Neural cell (in vitro differentiated cells): ENCODE measurements around the gene BET1L. TPM values are rescaled to one million over a fixed set of nuclear protein-coding genes. Genes with fewer than 3 reads are reported as not detected.

Source experiments
- H2AFZ ChIP-seq: fragments of 200-600, 300-800 bp; sonication (generic), shearing (Covaris generic); 2 replicates; pipeline ENCODE4 v1.6.0; 2014; ENCODE audit warnings: low read depth, mild to moderate bottlenecking, antibody characterized with exemption, low read length, moderate library complexity
- H3F3A ChIP-seq: fragments of 200-600 bp; shearing (Covaris generic); 2 replicates; pipeline ENCODE4 v1.6.1; 2016; ENCODE audit warnings: mild to moderate bottlenecking, moderate library complexity, mixed read lengths, antibody characterized with exemption, low read length; ENCODE audit not compliant: insufficient read depth, poor library complexity, severe bottlenecking
- H3K27ac ChIP-seq: fragments of 200-600, 300-800 bp; sonication (generic), shearing (Covaris generic); 2 replicates; pipeline ENCODE4 v1.5.1; 2014; ENCODE audit warnings: mild to moderate bottlenecking, low read length, moderate library complexity
- H3K27me3 ChIP-seq: fragments of 300-800, 200-600 bp; sonication (generic), shearing (Covaris generic); 2 replicates; pipeline ENCODE4 v1.6.0; 2014; ENCODE audit warnings: mild to moderate bottlenecking, low read depth, low read length, moderate library complexity; ENCODE audit not compliant: insufficient read depth
- H3K36me3 ChIP-seq: fragments of 300-800, 200-600 bp; sonication (generic), shearing (Covaris generic); 2 replicates; pipeline ENCODE4 v1.5.1; 2014; ENCODE audit warnings: mild to moderate bottlenecking, antibody characterized with exemption, low read length, moderate library complexity; ENCODE audit not compliant: insufficient read depth
- H3K4me2 ChIP-seq: fragments of 300-800, 200-600 bp; sonication (generic), shearing (Covaris generic); 2 replicates; pipeline ENCODE4 v1.6.0; 2014; ENCODE audit warnings: mild to moderate bottlenecking, low read length
- H3K4me3 ChIP-seq: fragments of 300-800, 200-600 bp; sonication (generic), shearing (Covaris generic); 2 replicates; pipeline ENCODE4 v1.5.1; 2014; ENCODE audit warnings: mild to moderate bottlenecking, low read length, moderate library complexity
- H3K79me2 ChIP-seq: fragments of 200-600 bp; shearing (Covaris generic); replicated peaks from 2 replicates; pipeline ENCODE4 v1.6.0; 2014; ENCODE audit warnings: mild to moderate bottlenecking, low read length, moderate library complexity; ENCODE audit not compliant: insufficient read depth
- H3K9ac ChIP-seq: fragments of 300-800, 200-600 bp; sonication (generic), shearing (Covaris generic); 2 replicates; pipeline ENCODE4 v1.6.1; 2016; ENCODE audit warnings: mild to moderate bottlenecking, low read length, mixed read lengths
- H3K9me2 ChIP-seq: fragments of 200-600 bp; shearing (Covaris generic); 2 replicates; pipeline ENCODE4 v1.6.1; 2016; ENCODE audit warnings: mild to moderate bottlenecking, low read length, mixed read lengths; ENCODE audit not compliant: insufficient read depth
- H3K9me3 ChIP-seq: fragments of 200-600, 300-800 bp; sonication (generic), shearing (Covaris generic); 2 replicates; pipeline ENCODE4 v1.6.1; 2016; ENCODE audit warnings: mild to moderate bottlenecking, mixed run types, low read length, moderate library complexity, mixed read lengths
- H4K20me1 ChIP-seq: fragments of 200-600 bp; shearing (Covaris generic); 2 replicates; pipeline ENCODE4 v1.6.1; 2016; ENCODE audit warnings: mild to moderate bottlenecking, mixed run types; ENCODE audit not compliant: insufficient read depth
- CTCF ChIP-seq: fragments of 450-650 bp; IDR thresholded peaks from 2 replicates; pipeline ENCODE4 v1.5.1; 2014; ENCODE audit warnings: antibody characterized with exemption, mild to moderate bottlenecking, moderate library complexity; ENCODE audit not compliant: poor library complexity, severe bottlenecking
- EP300 ChIP-seq: fragments of 450-650 bp; conservative IDR thresholded peaks from 2 replicates; pipeline ENCODE4 v1.6.1; 2014; ENCODE audit warnings: antibody characterized with exemption, mild to moderate bottlenecking, moderate library complexity; ENCODE audit not compliant: poor library complexity, severe bottlenecking
- EZH2 ChIP-seq: fragments of 200-600, 300-800 bp; shearing (Covaris generic), sonication (generic); IDR thresholded peaks from 2 replicates; pipeline ENCODE4 v1.6.1; 2014; ENCODE audit warnings: antibody characterized with exemption, low read length, borderline replicate concordance, mild to moderate bottlenecking; ENCODE audit not compliant: insufficient read depth, poor library complexity, severe bottlenecking
- MXI1 ChIP-seq: fragments of 450-650 bp; conservative IDR thresholded peaks from 2 replicates; pipeline ENCODE4 v1.6.1; 2014; ENCODE audit warnings: antibody characterized with exemption, mild to moderate bottlenecking; ENCODE audit not compliant: poor library complexity, severe bottlenecking
- POLR2AphosphoS5 ChIP-seq: IDR thresholded peaks from 2 replicates; pipeline ENCODE4 v1.6.1; 2012
- RAD21 ChIP-seq: fragments of 450-650 bp; conservative IDR thresholded peaks from 2 replicates; pipeline ENCODE4 v1.6.1; 2014; ENCODE audit warnings: antibody characterized with exemption, mild to moderate bottlenecking, moderate library complexity
- REST ChIP-seq: IDR thresholded peaks from 2 replicates; pipeline ENCODE4 v1.6.1; 2012; ENCODE audit warnings: borderline replicate concordance
- SMC3 ChIP-seq: fragments of 450-650 bp; conservative IDR thresholded peaks from 2 replicates; pipeline ENCODE4 v1.6.1; 2014; ENCODE audit warnings: antibody characterized with exemption, mild to moderate bottlenecking, moderate library complexity; ENCODE audit not compliant: poor library complexity
- TAF1 ChIP-seq: IDR thresholded peaks from 2 replicates; pipeline ENCODE4 v1.6.1; 2012; ENCODE audit warnings: low read depth
- polyA plus RNA-seq: library from polyadenylated mRNA; depleted of rRNA; stranded (reverse); fragments of >200 nt; gene quantifications from 2 replicates; pipeline ENCODE4 v1.2.3, GENCODE V29; 2014

BET1L gene
- polyA plus RNA-seq, 1 donor from 2014 or later: 7.6 TPM

- no peaks in the 10 kb centered on the region for H3K9me2 ChIP-seq
- H3K9me3 ChIP-seq: no peaks in the 10 kb centered on the region
- no peak overlapping the region for H3K27ac ChIP-seq
- TF ChIP-seq EZH2 (no peak), CTCF (no peak), POLR2AphosphoS5 (no peak), MXI1 (no peak), SMC3 (no peak), RAD21 (no peak), REST (no peak), TAF1 (no peak), EP300 (no peak)
- no peak overlapping the region for H2AFZ ChIP-seq
- no peaks in the 10 kb centered on the region for H3K27me3 ChIP-seq
- H3K4me2 ChIP-seq: no peak overlapping the region
- H3F3A ChIP-seq: no peaks in the 10 kb centered on the region
- no peak overlapping the region for H3K4me3 ChIP-seq
- H3K9ac ChIP-seq: no peak overlapping the region
- no peaks in the 10 kb centered on the region for H3K79me2 ChIP-seq
- H3K36me3 ChIP-seq: no peaks in the 10 kb centered on the region
- H4K20me1 ChIP-seq: no peaks in the 10 kb centered on the region
Observed at GRCh38 chr11:218815-219593, 11.8 kb upstream of the BET1L start.

- H3K4me2 ChIP-seq: no peak overlapping the region
- TF ChIP-seq EP300 (no peak), TAF1 (no peak), RAD21 (no peak), REST (no peak), EZH2 (no peak), POLR2AphosphoS5 (no peak), CTCF (no peak), MXI1 (no peak), SMC3 (no peak)
Observed at GRCh38 chr11:217704-218103, 10.5 kb upstream of the BET1L start.

More at GRCh38 chr11:217704-218103, 10.5 kb upstream of the BET1L start:
- H3K79me2 ChIP-seq: no peaks in the 10 kb centered on the region
- no peaks in the 10 kb centered on the region for H3F3A ChIP-seq
- H3K9ac ChIP-seq: no peak overlapping the region
- H3K27me3 ChIP-seq: no peaks in the 10 kb centered on the region
- H3K27ac ChIP-seq: no peak overlapping the region
- H4K20me1 ChIP-seq: no peaks in the 10 kb centered on the region
- H3K36me3 ChIP-seq: no peaks in the 10 kb centered on the region
- no peaks in the 10 kb centered on the region for H3K9me3 ChIP-seq
- no peaks in the 10 kb centered on the region for H3K9me2 ChIP-seq
- H2AFZ ChIP-seq: no peak overlapping the region
- H3K4me3 ChIP-seq: no peak overlapping the region
